A673 (cell line): Measurements from ENCODE around the gene UBASH3A. TPM values are rescaled to one million over a fixed set of nuclear protein-coding genes. Genes with fewer than 3 reads are reported as not detected.

Experiments used
- BruUV-seq: library from RNA; stranded (reverse); fragments of 400-500 nt; replicated peaks from 2 replicates; lab custom pipeline; 2021; lab: Mats Ljungman, UMichigan
- CTCF ChIA-PET: fragments of 300-600 bp; sonication (Branson Sonifier 250); formaldehyde crosslinking; loops from one replicate; lab custom pipeline; 2022; ENCODE audit warnings: antibody characterized with exemption; lab: Charles Lee
- POLR2A ChIA-PET: fragments of 300-600 bp; sonication (Branson Sonifier 250); formaldehyde crosslinking; loops from one replicate; lab custom pipeline; 2022; ENCODE audit warnings: antibody characterized with exemption; ENCODE audit not compliant: low non-redundant PET; lab: Charles Lee
- DNase-seq: peaks from one replicate; pipeline ENCODE4 v3.0.0-alpha.2; 2015; ENCODE audit warnings: low spot score
- H3K27ac ChIP-seq: fragments of 200-600 bp; sonication (generic); 2 replicates; pipeline ENCODE4 v1.5.1; 2016; ENCODE audit warnings: mixed run types, low read depth, mild to moderate bottlenecking, mixed read lengths, antibody characterized with exemption, low read length; ENCODE audit not compliant: poor library complexity, severe bottlenecking
- H3K27me3 ChIP-seq: fragments of 200-600 bp; sonication (generic); replicated peaks from 2 replicates; pipeline ENCODE4 v1.6.1; 2017; ENCODE audit warnings: mixed run types, low read depth, mild to moderate bottlenecking, mixed read lengths, antibody characterized with exemption, low read length; ENCODE audit not compliant: insufficient read depth, poor library complexity
- H3K36me3 ChIP-seq: fragments of 200-600 bp; sonication (generic); 2 replicates; pipeline ENCODE4 v1.6.1; 2016; ENCODE audit warnings: mixed run types, mild to moderate bottlenecking, mixed read lengths, antibody characterized with exemption, low read length; ENCODE audit not compliant: insufficient read depth, poor library complexity, severe bottlenecking
- H3K4me1 ChIP-seq: fragments of 200-600 bp; sonication (generic); 2 replicates; pipeline ENCODE4 v1.6.1; 2017; ENCODE audit warnings: mixed run types, mild to moderate bottlenecking, mixed read lengths, antibody characterized with exemption, low read length; ENCODE audit not compliant: insufficient read depth, poor library complexity, severe bottlenecking
- H3K4me3 ChIP-seq: fragments of 200-600 bp; sonication (generic); 2 replicates; pipeline ENCODE4 v1.5.1; 2016; ENCODE audit warnings: low read depth, mixed run types, mild to moderate bottlenecking, mixed read lengths, low read length; ENCODE audit not compliant: poor library complexity, severe bottlenecking
- H3K9me3 ChIP-seq: fragments of 200-600 bp; sonication (generic); 2 replicates; pipeline ENCODE4 v1.6.1; 2016; ENCODE audit warnings: mixed run types, low read depth, mild to moderate bottlenecking, mixed read lengths, antibody characterized with exemption, low read length; ENCODE audit not compliant: poor library complexity, severe bottlenecking
- CTCF ChIP-seq: fragments of 300-800, 200-600 bp; sonication (generic); conservative IDR thresholded peaks from 2 replicates; pipeline ENCODE4 v1.5.1; 2017; ENCODE audit warnings: low read depth, mild to moderate bottlenecking, antibody characterized with exemption, low read length, moderate library complexity, mixed read lengths
- EZH2 ChIP-seq: fragments of 200-600 bp; sonication (generic); IDR thresholded peaks from 2 replicates; pipeline ENCODE4 v1.6.1; 2017; ENCODE audit warnings: borderline replicate concordance, low read depth, mild to moderate bottlenecking, mixed read lengths, antibody characterized with exemption, low read length; ENCODE audit not compliant: poor library complexity, severe bottlenecking
- intact Hi-C: fragments of 100-400 bp; cut with micrococcal nuclease; formaldehyde crosslinking; loops from one replicate; pipeline ENCODE4 v1.10.0; 2022; ENCODE audit not compliant: unreplicated experiment
- total RNA-seq: library from RNA; stranded (reverse); gene quantifications from 2 replicates; pipeline ENCODE4 v1.2.3, GENCODE V29; 2021

UBASH3A gene
- total RNA-seq, 1 experiment from 2014 or later: not detected

GRCh38 chr21:42401820-42402251 lies 1.9 kb upstream of the UBASH3A start:
- no peaks in the 10 kb centered on the region for H3K27me3 ChIP-seq
- no TSS peak for BruUV-seq
- H3K4me3 ChIP-seq: no peak overlapping the region
- H3K4me1 ChIP-seq: peaks cover 4% of the 10 kb centered on the region
- intact Hi-C loops: no loop called here
- ChIA-PET POLR2A (no interaction called here), CTCF (interaction anchor here (0.7 kb wide), 1 partner anchor 168 kb away, joined by 10 read pairs; no protein-coding TSS in a partner anchor)
- DNase-seq: no peak
- H3K27ac ChIP-seq: no peak overlapping the region
- peaks cover 5% of the 10 kb centered on the region for H3K9me3 ChIP-seq
- no peaks in the 10 kb centered on the region for H3K36me3 ChIP-seq
- TF ChIP-seq EZH2: no peak

- DNase-seq: no peak
- H3K4me1 ChIP-seq: peaks cover 6% of the 10 kb centered on the region
- BruUV-seq: no TSS peak
- H3K27ac ChIP-seq: no peak overlapping the region
- POLR2A ChIA-PET: no interaction called here
- H3K27me3 ChIP-seq: no peaks in the 10 kb centered on the region
- no peak overlapping the region for H3K4me3 ChIP-seq
- H3K36me3 ChIP-seq: no peaks in the 10 kb centered on the region
- H3K9me3 ChIP-seq: peaks cover 5% of the 10 kb centered on the region
- TF ChIP-seq CTCF: no peak
- no peak for TF ChIP-seq EZH2
- intact Hi-C loops: no loop called here
- CTCF ChIA-PET: no interaction called here
Measured at GRCh38 chr21:42404539-42404938, 837 bp downstream of the UBASH3A start.

- Histone ChIP-seq H3K27me3 (no peaks in the 10 kb centered on the region), H3K4me3 (no peak overlapping the region), H3K36me3 (no peaks in the 10 kb centered on the region), H3K27ac (no peak overlapping the region), H3K4me1 (peaks cover 6% of the 10 kb centered on the region), H3K9me3 (peaks cover 5% of the 10 kb centered on the region)
- POLR2A ChIA-PET: no interaction called here
- TF ChIP-seq CTCF (no peak), EZH2 (no peak)
- DNase-seq: no peak
- CTCF ChIA-PET: no interaction called here
- intact Hi-C loops: no loop called here
- BruUV-seq: no TSS peak
Measured at GRCh38 chr21:42405064-42406013, 1.6 kb downstream of the UBASH3A start.
